Peyer's patch (tissue), 4 donors: ENCODE measurements around the gene CLDN5. TPM values are rescaled to one million over a fixed set of nuclear protein-coding genes. Genes with fewer than 3 reads are reported as not detected.

Experiments used
- DNase-seq, 3 donors: peaks; one replicate each; pipeline ENCODE4 v3.0.0-alpha.2; 2017 to 2019
- H3K27ac ChIP-seq, 4 donors: fragments of 200-600 bp; sonication (generic); one replicate each; pipeline ENCODE4 v1.5.1; 2016 to 2019
- H3K27me3 ChIP-seq, 2 donors: fragments of 200-600 bp; sonication (generic); one replicate each; pipeline ENCODE4 v1.5.1; 2019
- H3K36me3 ChIP-seq, 3 donors: fragments of 200-600 bp; sonication (generic); one replicate each; pipeline ENCODE4 v1.5.1; 2016 to 2019
- H3K4me1 ChIP-seq, 4 donors: fragments of 200-600 bp; sonication (generic); one replicate each; pipeline ENCODE4 v1.5.1; 2016 to 2019
- H3K4me3 ChIP-seq, 4 donors: fragments of 200-600 bp; sonication (generic); 1 replicate in 3 of 4; 2 replicates in 1 of 4; pipeline ENCODE4 v1.5.1; 2016 to 2019; ENCODE audit warnings: mild to moderate bottlenecking in 1 of 4
- H3K9me3 ChIP-seq, 4 donors: fragments of 200-600 bp; sonication (generic); one replicate each; pipeline ENCODE4 v1.5.1; 2016 to 2019; ENCODE audit warnings: mild to moderate bottlenecking in 1 of 4
- POLR2A ChIP-seq, 2 donors: fragments of 450-650 bp; IDR thresholded peaks; one replicate each; pipeline ENCODE4 v1.5.1; 2017; ENCODE audit warnings: antibody characterized with exemption in 2 of 2, mild to moderate bottlenecking in 2 of 2, moderate library complexity in 2 of 2
- total RNA-seq, 4 donors: library from RNA; depleted of rRNA; stranded (reverse); fragments of >200 nt; gene quantifications; one replicate each; pipeline ENCODE4 v1.1.0, GENCODE V29; 2016
- TF ChIP-seq, protein P1 (sequence below), 6 experiments: fragments of 450-650 bp in 4 of 6; fragments of 200-600 bp in 2 of 6; sonication (generic) in 1 of 6; IDR thresholded peaks; one replicate each; pipeline ENCODE4 v1.5.1; 2017 to 2019; ENCODE audit warnings: antibody characterized with exemption in 6 of 6, mild to moderate bottlenecking in 3 of 6, moderate library complexity in 1 of 6

Gene CLDN5
- total RNA-seq, 4 donors from 2014 or later = 27.0 to 67.0 (median 34.1) TPM

GRCh38 chr22:19546680-19547079, 22.5 kb upstream of the CLDN5 start:
- TF ChIP-seq, protein P1, sequence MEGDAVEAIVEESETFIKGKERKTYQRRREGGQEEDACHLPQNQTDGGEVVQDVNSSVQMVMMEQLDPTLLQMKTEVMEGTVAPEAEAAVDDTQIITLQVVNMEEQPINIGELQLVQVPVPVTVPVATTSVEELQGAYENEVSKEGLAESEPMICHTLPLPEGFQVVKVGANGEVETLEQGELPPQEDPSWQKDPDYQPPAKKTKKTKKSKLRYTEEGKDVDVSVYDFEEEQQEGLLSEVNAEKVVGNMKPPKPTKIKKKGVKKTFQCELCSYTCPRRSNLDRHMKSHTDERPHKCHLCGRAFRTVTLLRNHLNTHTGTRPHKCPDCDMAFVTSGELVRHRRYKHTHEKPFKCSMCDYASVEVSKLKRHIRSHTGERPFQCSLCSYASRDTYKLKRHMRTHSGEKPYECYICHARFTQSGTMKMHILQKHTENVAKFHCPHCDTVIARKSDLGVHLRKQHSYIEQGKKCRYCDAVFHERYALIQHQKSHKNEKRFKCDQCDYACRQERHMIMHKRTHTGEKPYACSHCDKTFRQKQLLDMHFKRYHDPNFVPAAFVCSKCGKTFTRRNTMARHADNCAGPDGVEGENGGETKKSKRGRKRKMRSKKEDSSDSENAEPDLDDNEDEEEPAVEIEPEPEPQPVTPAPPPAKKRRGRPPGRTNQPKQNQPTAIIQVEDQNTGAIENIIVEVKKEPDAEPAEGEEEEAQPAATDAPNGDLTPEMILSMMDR (IDR thresholded peaks at IDR 0.05) = no peak
- TF ChIP-seq POLR2A (IDR thresholded peaks at IDR 0.05) = no peak
- Histone ChIP-seq H3K36me3 (no peaks in the 10 kb centered on the region), H3K4me3 (no peak overlapping the region), H3K27ac (no peak overlapping the region), H3K4me1 (no peaks in the 10 kb centered on the region), H3K9me3 (no peaks in the 10 kb centered on the region), H3K27me3 (no peaks in the 10 kb centered on the region)
- peak in 1 of 3 donors; percentile 15 for DNase-seq

- Histone ChIP-seq H3K4me1 (no peaks in the 10 kb centered on the region), H3K4me3 (no peak overlapping the region), H3K27me3 (no peaks in the 10 kb centered on the region), H3K9me3 (no peaks in the 10 kb centered on the region), H3K36me3 (no peaks in the 10 kb centered on the region), H3K27ac (no peak overlapping the region)
- TF ChIP-seq POLR2A (IDR thresholded peaks at IDR 0.05) = no peak
- TF ChIP-seq, protein P1 (IDR thresholded peaks at IDR 0.05) = no peak
- peak in 1 of 3 donors; percentile 28 for DNase-seq
Observed at GRCh38 chr22:19545935-19546207, 21.7 kb upstream of the CLDN5 start.

DNA sequence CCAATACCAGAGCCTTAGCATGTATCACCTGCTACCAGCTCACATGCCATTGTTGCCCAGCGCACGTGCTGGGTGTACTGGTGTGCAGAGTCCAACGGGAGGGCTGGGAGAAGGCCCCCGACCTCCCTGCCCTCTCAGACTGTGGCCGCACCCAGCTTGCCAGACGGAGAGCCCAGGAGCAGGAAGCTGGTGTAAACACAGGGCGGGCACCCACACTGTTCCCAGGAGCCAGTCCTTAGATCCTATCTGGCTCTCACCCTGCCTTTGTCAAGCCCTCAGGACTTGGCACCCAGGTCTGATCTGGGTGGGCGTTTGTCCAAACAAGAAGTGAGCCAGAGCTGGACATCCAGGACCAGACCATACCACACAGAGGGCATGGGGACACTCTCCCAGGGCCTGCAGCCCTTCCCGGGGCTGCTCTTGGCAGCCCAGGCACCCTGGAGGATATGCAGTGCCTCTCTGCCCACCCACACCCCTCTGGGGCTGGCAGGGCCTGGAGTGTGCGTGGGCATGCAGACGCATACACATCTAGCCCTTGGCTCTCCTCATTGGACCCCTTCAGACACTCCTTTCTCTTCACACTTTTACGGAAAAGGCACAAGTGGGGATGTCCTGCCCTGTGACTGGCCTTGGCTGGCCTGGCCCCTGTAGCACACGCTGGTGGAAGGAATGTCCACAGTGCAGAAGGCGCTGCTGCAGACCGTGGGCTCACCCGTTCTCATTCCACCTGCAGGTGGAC, 19.9 kb upstream of the CLDN5 start:
- Histone ChIP-seq H3K27me3 (no peaks in the 10 kb centered on the region), H3K36me3 (no peaks in the 10 kb centered on the region), H3K9me3 (no peaks in the 10 kb centered on the region), H3K4me1 (no peaks in the 10 kb centered on the region), H3K27ac (peak overlapping the region in 2 of 4 donors; percentile 54 to 74), H3K4me3 (no peak overlapping the region)
- peak in 2 of 3 donors; percentile 87 to 89 for DNase-seq
- TF ChIP-seq POLR2A (IDR thresholded peaks at IDR 0.05) = peak in 1 of 2 donors; percentile 43
- TF ChIP-seq, protein P1 (IDR thresholded peaks at IDR 0.05) = no peak

DNA sequence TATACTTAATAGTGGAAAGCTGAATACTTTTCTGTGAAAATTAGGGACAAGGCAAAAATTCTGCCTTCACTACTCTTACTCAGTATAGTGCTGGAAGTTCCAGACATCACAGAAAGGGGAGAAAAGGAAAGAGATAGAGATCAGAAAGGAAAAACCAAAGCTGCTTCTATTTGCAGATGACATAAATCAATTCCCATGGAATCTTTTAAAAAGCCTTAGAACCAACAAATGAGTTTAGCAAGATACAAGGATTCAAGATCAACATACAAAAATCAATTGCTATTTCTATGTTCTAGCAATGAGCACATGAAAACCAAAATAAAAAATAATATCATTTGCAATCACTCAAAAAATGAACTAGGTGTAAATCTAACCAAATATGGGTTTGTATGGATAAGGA, 16.2 kb upstream of the CLDN5 start:
- no peak for TF ChIP-seq POLR2A (IDR thresholded peaks at IDR 0.05)
- TF ChIP-seq, protein P1 (IDR thresholded peaks at IDR 0.05) = no peak
- DNase-seq = no peak
- H3K27me3 ChIP-seq = no peaks in the 10 kb centered on the region
- H3K4me1 ChIP-seq = no peaks in the 10 kb centered on the region
- H3K4me3 ChIP-seq = no peak overlapping the region
- H3K27ac ChIP-seq = no peak overlapping the region
- no peaks in the 10 kb centered on the region for H3K36me3 ChIP-seq
- H3K9me3 ChIP-seq = no peaks in the 10 kb centered on the region

GRCh38 chr22:19537941-19538488, 13.8 kb upstream of the CLDN5 start:
- H3K27me3 ChIP-seq = no peaks in the 10 kb centered on the region
- H3K9me3 ChIP-seq = no peaks in the 10 kb centered on the region
- no peak overlapping the region for H3K4me3 ChIP-seq
- H3K27ac ChIP-seq = no peak overlapping the region
- DNase-seq = peak in 1 of 3 donors; percentile 15
- H3K36me3 ChIP-seq = no peaks in the 10 kb centered on the region
- TF ChIP-seq, protein P1 (IDR thresholded peaks at IDR 0.05) = no peak
- TF ChIP-seq POLR2A (IDR thresholded peaks at IDR 0.05) = no peak
- no peaks in the 10 kb centered on the region for H3K4me1 ChIP-seq
